ENCODE measurements around the gene PPFIA3. TPM values are rescaled to one million over a fixed set of nuclear protein-coding genes. Genes with fewer than 3 reads are reported as not detected.

The PPFIA3 gene
- total and polyA plus RNA-seq, 2 of the 8 experiments (the other 6 are each of a cell fraction or from before 2014, with no cell fraction given): 15.9 to 25.3 TPM

DNA sequence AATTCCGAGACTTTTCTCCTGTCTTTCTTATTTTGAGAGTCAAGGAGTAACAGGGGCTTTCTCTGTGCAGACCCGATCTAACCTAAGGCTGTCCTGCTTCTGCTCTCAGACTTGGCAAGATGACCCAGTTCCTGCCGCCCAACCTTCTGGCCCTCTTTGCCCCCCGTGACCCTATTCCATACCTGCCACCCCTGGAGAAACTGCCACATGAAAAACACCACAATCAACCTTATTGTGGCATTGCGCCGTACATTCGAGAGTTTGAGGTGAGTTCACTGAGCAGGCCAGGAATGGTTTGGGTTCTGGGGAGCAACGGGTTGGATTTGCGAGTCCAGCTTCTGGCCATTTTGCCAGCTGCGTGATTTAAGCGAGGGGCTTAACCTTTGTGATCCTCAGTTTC is 33.0 kb upstream of the PPFIA3 start (continued):
- TF ChIP-seq, protein P1, sequence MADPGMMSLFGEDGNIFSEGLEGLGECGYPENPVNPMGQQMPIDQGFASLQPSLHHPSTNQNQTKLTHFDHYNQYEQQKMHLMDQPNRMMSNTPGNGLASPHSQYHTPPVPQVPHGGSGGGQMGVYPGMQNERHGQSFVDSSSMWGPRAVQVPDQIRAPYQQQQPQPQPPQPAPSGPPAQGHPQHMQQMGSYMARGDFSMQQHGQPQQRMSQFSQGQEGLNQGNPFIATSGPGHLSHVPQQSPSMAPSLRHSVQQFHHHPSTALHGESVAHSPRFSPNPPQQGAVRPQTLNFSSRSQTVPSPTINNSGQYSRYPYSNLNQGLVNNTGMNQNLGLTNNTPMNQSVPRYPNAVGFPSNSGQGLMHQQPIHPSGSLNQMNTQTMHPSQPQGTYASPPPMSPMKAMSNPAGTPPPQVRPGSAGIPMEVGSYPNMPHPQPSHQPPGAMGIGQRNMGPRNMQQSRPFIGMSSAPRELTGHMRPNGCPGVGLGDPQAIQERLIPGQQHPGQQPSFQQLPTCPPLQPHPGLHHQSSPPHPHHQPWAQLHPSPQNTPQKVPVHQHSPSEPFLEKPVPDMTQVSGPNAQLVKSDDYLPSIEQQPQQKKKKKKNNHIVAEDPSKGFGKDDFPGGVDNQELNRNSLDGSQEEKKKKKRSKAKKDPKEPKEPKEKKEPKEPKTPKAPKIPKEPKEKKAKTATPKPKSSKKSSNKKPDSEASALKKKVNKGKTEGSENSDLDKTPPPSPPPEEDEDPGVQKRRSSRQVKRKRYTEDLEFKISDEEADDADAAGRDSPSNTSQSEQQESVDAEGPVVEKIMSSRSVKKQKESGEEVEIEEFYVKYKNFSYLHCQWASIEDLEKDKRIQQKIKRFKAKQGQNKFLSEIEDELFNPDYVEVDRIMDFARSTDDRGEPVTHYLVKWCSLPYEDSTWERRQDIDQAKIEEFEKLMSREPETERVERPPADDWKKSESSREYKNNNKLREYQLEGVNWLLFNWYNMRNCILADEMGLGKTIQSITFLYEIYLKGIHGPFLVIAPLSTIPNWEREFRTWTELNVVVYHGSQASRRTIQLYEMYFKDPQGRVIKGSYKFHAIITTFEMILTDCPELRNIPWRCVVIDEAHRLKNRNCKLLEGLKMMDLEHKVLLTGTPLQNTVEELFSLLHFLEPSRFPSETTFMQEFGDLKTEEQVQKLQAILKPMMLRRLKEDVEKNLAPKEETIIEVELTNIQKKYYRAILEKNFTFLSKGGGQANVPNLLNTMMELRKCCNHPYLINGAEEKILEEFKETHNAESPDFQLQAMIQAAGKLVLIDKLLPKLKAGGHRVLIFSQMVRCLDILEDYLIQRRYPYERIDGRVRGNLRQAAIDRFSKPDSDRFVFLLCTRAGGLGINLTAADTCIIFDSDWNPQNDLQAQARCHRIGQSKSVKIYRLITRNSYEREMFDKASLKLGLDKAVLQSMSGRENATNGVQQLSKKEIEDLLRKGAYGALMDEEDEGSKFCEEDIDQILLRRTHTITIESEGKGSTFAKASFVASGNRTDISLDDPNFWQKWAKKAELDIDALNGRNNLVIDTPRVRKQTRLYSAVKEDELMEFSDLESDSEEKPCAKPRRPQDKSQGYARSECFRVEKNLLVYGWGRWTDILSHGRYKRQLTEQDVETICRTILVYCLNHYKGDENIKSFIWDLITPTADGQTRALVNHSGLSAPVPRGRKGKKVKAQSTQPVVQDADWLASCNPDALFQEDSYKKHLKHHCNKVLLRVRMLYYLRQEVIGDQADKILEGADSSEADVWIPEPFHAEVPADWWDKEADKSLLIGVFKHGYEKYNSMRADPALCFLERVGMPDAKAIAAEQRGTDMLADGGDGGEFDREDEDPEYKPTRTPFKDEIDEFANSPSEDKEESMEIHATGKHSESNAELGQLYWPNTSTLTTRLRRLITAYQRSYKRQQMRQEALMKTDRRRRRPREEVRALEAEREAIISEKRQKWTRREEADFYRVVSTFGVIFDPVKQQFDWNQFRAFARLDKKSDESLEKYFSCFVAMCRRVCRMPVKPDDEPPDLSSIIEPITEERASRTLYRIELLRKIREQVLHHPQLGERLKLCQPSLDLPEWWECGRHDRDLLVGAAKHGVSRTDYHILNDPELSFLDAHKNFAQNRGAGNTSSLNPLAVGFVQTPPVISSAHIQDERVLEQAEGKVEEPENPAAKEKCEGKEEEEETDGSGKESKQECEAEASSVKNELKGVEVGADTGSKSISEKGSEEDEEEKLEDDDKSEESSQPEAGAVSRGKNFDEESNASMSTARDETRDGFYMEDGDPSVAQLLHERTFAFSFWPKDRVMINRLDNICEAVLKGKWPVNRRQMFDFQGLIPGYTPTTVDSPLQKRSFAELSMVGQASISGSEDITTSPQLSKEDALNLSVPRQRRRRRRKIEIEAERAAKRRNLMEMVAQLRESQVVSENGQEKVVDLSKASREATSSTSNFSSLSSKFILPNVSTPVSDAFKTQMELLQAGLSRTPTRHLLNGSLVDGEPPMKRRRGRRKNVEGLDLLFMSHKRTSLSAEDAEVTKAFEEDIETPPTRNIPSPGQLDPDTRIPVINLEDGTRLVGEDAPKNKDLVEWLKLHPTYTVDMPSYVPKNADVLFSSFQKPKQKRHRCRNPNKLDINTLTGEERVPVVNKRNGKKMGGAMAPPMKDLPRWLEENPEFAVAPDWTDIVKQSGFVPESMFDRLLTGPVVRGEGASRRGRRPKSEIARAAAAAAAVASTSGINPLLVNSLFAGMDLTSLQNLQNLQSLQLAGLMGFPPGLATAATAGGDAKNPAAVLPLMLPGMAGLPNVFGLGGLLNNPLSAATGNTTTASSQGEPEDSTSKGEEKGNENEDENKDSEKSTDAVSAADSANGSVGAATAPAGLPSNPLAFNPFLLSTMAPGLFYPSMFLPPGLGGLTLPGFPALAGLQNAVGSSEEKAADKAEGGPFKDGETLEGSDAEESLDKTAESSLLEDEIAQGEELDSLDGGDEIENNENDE (IDR thresholded peaks at IDR 0.05; ENCODE audit: insufficient replicate concordance, low read length): no peak
- no peak for TF ChIP-seq CHD2 (IDR thresholded peaks at IDR 0.05; ENCODE audit: low read length)
- TF ChIP-seq ASH2L (IDR thresholded peaks at IDR 0.05; ENCODE audit: low read length): no peak
- TF ChIP-seq SRF (IDR thresholded peaks at IDR 0.05; ENCODE audit: low read depth, low read length): no peak
- no peak for TF ChIP-seq HDAC6 (IDR thresholded peaks at IDR 0.05; ENCODE audit: low read depth, low read length)
- no peak for TF ChIP-seq GTF2F1 (IDR thresholded peaks at IDR 0.05; ENCODE audit: borderline replicate concordance, low read depth, low read length)
- no peak for TF ChIP-seq JUND (IDR thresholded peaks at IDR 0.05; ENCODE audit: low read length)
- TF ChIP-seq TBP (IDR thresholded peaks at IDR 0.05; ENCODE audit: low read depth, low read length): no peak
- TF ChIP-seq, protein P2, sequence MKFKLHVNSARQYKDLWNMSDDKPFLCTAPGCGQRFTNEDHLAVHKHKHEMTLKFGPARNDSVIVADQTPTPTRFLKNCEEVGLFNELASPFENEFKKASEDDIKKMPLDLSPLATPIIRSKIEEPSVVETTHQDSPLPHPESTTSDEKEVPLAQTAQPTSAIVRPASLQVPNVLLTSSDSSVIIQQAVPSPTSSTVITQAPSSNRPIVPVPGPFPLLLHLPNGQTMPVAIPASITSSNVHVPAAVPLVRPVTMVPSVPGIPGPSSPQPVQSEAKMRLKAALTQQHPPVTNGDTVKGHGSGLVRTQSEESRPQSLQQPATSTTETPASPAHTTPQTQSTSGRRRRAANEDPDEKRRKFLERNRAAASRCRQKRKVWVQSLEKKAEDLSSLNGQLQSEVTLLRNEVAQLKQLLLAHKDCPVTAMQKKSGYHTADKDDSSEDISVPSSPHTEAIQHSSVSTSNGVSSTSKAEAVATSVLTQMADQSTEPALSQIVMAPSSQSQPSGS (IDR thresholded peaks at IDR 0.05; ENCODE audit: low read length): no peak
- no peak for TF ChIP-seq CEBPB (IDR thresholded peaks at IDR 0.05; ENCODE audit: low read depth, low read length)

Measured in H1 (cell line).